ENCODE results near the gene MAPK13. TPM values are rescaled to one million over a fixed set of nuclear protein-coding genes. Genes with fewer than 3 reads are reported as not detected.

Gene MAPK13
- total RNA-seq, 1 experiment from 2014 or later = 2.6 TPM

GRCh38 chr6:36138667-36139066 is 8.4 kb downstream of the MAPK13 start:
- ChIA-PET CTCF (no interaction called here), POLR2A (ENCODE audit: low non-redundant PET) (no interaction called here)
- H3K4me1 ChIP-seq (ENCODE audit: insufficient read depth, low read length, poor library complexity, severe bottlenecking) = no peaks in the 10 kb centered on the region
- H3K36me3 ChIP-seq (ENCODE audit: insufficient read depth, low read length, poor library complexity, severe bottlenecking) = no peaks in the 10 kb centered on the region
- H3K27ac ChIP-seq (ENCODE audit: low read depth, low read length, poor library complexity, severe bottlenecking) = no peak overlapping the region
- H3K27me3 ChIP-seq (replicated peaks; ENCODE audit: insufficient read depth, low read depth, low read length, poor library complexity) = no peaks in the 10 kb centered on the region
- no peak for TF ChIP-seq EZH2 (IDR thresholded peaks at IDR 0.05; ENCODE audit: borderline replicate concordance, low read depth, low read length, poor library complexity, severe bottlenecking)
- TF ChIP-seq CTCF (conservative IDR thresholded peaks at IDR 0.05; ENCODE audit: low read depth, low read length) = no peak
- BruUV-seq (replicated peaks) = no TSS peak
- intact Hi-C loops (cut with micrococcal nuclease; ENCODE audit: unreplicated experiment) = no loop called here
- no peaks in the 10 kb centered on the region for H3K9me3 ChIP-seq (ENCODE audit: low read depth, low read length, poor library complexity, severe bottlenecking)
- no peak overlapping the region for H3K4me3 ChIP-seq (ENCODE audit: low read depth, low read length, poor library complexity, severe bottlenecking)
- no peak for DNase-seq (ENCODE audit: low spot score)

GRCh38 chr6:36139431-36139830 is 9.1 kb downstream of the MAPK13 start:
- no peaks in the 10 kb centered on the region for H3K36me3 ChIP-seq (ENCODE audit: insufficient read depth, low read length, poor library complexity, severe bottlenecking)
- no peaks in the 10 kb centered on the region for H3K27me3 ChIP-seq (replicated peaks; ENCODE audit: insufficient read depth, low read depth, low read length, poor library complexity)
- H3K4me1 ChIP-seq (ENCODE audit: insufficient read depth, low read length, poor library complexity, severe bottlenecking) = no peaks in the 10 kb centered on the region
- no TSS peak for BruUV-seq (replicated peaks)
- no peaks in the 10 kb centered on the region for H3K9me3 ChIP-seq (ENCODE audit: low read depth, low read length, poor library complexity, severe bottlenecking)
- H3K4me3 ChIP-seq (ENCODE audit: low read depth, low read length, poor library complexity, severe bottlenecking) = no peak overlapping the region
- ChIA-PET POLR2A (ENCODE audit: low non-redundant PET) (no interaction called here), CTCF (no interaction called here)
- H3K27ac ChIP-seq (ENCODE audit: low read depth, low read length, poor library complexity, severe bottlenecking) = no peak overlapping the region
- no peak for TF ChIP-seq EZH2 (IDR thresholded peaks at IDR 0.05; ENCODE audit: borderline replicate concordance, low read depth, low read length, poor library complexity, severe bottlenecking)
- TF ChIP-seq CTCF (conservative IDR thresholded peaks at IDR 0.05; ENCODE audit: low read depth, low read length) = peak; percentile 45
- DNase-seq (ENCODE audit: low spot score) = peak; percentile 36
- intact Hi-C loops (cut with micrococcal nuclease; ENCODE audit: unreplicated experiment) = no loop called here

GRCh38 chr6:36139991-36140710 is 9.8 kb downstream of the MAPK13 start:
- no TSS peak for BruUV-seq (replicated peaks)
- Histone ChIP-seq H3K27me3 (replicated peaks; ENCODE audit: insufficient read depth, low read depth, low read length, poor library complexity) (no peaks in the 10 kb centered on the region), H3K4me3 (ENCODE audit: low read depth, low read length, poor library complexity, severe bottlenecking) (no peak overlapping the region), H3K36me3 (ENCODE audit: insufficient read depth, low read length, poor library complexity, severe bottlenecking) (no peaks in the 10 kb centered on the region), H3K4me1 (ENCODE audit: insufficient read depth, low read length, poor library complexity, severe bottlenecking) (no peaks in the 10 kb centered on the region), H3K9me3 (ENCODE audit: low read depth, low read length, poor library complexity, severe bottlenecking) (no peaks in the 10 kb centered on the region), H3K27ac (ENCODE audit: low read depth, low read length, poor library complexity, severe bottlenecking) (no peak overlapping the region)
- intact Hi-C loops (cut with micrococcal nuclease; ENCODE audit: unreplicated experiment) = no loop called here
- POLR2A ChIA-PET (ENCODE audit: low non-redundant PET) = no interaction called here
- TF ChIP-seq EZH2 (IDR thresholded peaks at IDR 0.05; ENCODE audit: borderline replicate concordance, low read depth, low read length, poor library complexity, severe bottlenecking) (no peak), CTCF (conservative IDR thresholded peaks at IDR 0.05; ENCODE audit: low read depth, low read length) (no peak)
- CTCF ChIA-PET = no interaction called here
- no peak for DNase-seq (ENCODE audit: low spot score)
